Lung (tissue), 12 donors: Measurements from ENCODE around the gene SDK1. TPM values are rescaled to one million over a fixed set of nuclear protein-coding genes. Genes with fewer than 3 reads are reported as not detected.

Experiments
- ATAC-seq: fragments of 200-7000 bp; cut with Tn5 transposase; one replicate; pipeline ENCODE4 v1.9.1; 2020; ENCODE audit warnings: moderate number of reproducible peaks; ENCODE audit not compliant: insufficient read depth, low FRiP score
- DNase-seq, 3 donors: peaks; one replicate each; pipeline ENCODE4 v3.0.0-alpha.2; 2013 to 2017
- H3K27ac ChIP-seq, 2 donors: one replicate each; pipeline ENCODE4 v1.5.1; 2013; ENCODE audit warnings: mild to moderate bottlenecking in 2 of 2, moderate library complexity in 2 of 2, control low read depth in 1 of 2, inconsistent platforms in 1 of 2, low read depth in 1 of 2, low read length in 1 of 2
- H3K27me3 ChIP-seq, 3 donors: one replicate each; pipeline ENCODE4 v1.5.1; 2013; ENCODE audit warnings: low read length in 2 of 3; ENCODE audit not compliant: control insufficient read depth in 3 of 3, insufficient read depth in 3 of 3
- H3K36me3 ChIP-seq, 4 donors: one replicate each; pipeline ENCODE4 v1.5.1; 2013; ENCODE audit warnings: low read length in 4 of 4, mild to moderate bottlenecking in 1 of 4, moderate library complexity in 1 of 4; ENCODE audit not compliant: control insufficient read depth in 4 of 4, insufficient read depth in 4 of 4
- H3K4me1 ChIP-seq, 5 donors: one replicate each; pipeline ENCODE4 v1.5.1; 2013; ENCODE audit warnings: low read length in 5 of 5, mild to moderate bottlenecking in 2 of 5, moderate library complexity in 1 of 5; ENCODE audit not compliant: control insufficient read depth in 5 of 5, insufficient read depth in 5 of 5
- H3K4me3 ChIP-seq: one replicate; pipeline ENCODE4 v1.5.1; 2013; ENCODE audit warnings: mild to moderate bottlenecking, control low read depth, moderate library complexity
- H3K9ac ChIP-seq, 2 donors: one replicate each; pipeline ENCODE4 v1.5.1; 2013; ENCODE audit warnings: low read length in 2 of 2, control low read depth in 1 of 2; ENCODE audit not compliant: insufficient read depth in 1 of 2
- H3K9me3 ChIP-seq, 4 donors: one replicate each; pipeline ENCODE4 v1.5.1; 2013; ENCODE audit warnings: low read length in 3 of 4, mild to moderate bottlenecking in 1 of 4, moderate library complexity in 1 of 4; ENCODE audit not compliant: control insufficient read depth in 4 of 4, insufficient read depth in 3 of 4
- CTCF ChIP-seq: IDR thresholded peaks from 2 replicates; pipeline ENCODE4 v1.5.1; 2012; ENCODE audit warnings: mild to moderate bottlenecking; ENCODE audit errors: control extremely low read depth, extremely low read depth
- WGBS, 2 donors: extraction: QIAGEN DNeasy Blood & Tissue Kit; methylation state at CpG; one replicate each; pipeline ENCODE4 v1.1.7; 2013; 5-methylcytosine and 5-hydroxymethylcytosine counted together
- polyA plus RNA-seq, 2 donors: library from polyadenylated mRNA; stranded (reverse); fragments of 200-250 nt; gene quantifications; one replicate each; pipeline ENCODE4 v1.2.1, GENCODE V29; 2013
- total RNA-seq, 2 donors: library from RNA; depleted of rRNA in 1 of 2; stranded (reverse); fragments of >200 nt in 1 of 2; gene quantifications; one replicate each; pipeline ENCODE4 v1.2.1, GENCODE V29; 2014 to 2021
- donor health status: control.
- donor health status: control.
- donor health status: Bipolar disorder and iron deficiency.
- donor health status: healthy.
- donor health status: DM: yes; HTN: yes; CAD: no.

SDK1 gene
- total and polyA plus RNA-seq, 4 donors = 3.7 to 30.1 (median 12.7) TPM

GRCh38 chr7:4181446-4181845, 880.4 kb downstream of the SDK1 start:
- 91 to 93% methylated on average over 7 of the region's 7 CpGs for WGBS, 2 donors
- DNase-seq (no peak), ATAC-seq (no peak)
- Histone ChIP-seq H3K4me1 (peaks cover 0 to 11% (median 3%) of the 10 kb centered on the region in 5 donors), H3K9ac (no peak overlapping the region), H3K27ac (no peak overlapping the region), H3K27me3 (no peaks in the 10 kb centered on the region), H3K9me3 (peaks cover 0 to 2% (median 0%) of the 10 kb centered on the region in 4 donors), H3K4me3 (no peak overlapping the region), H3K36me3 (peaks cover 0 to 9% (median 4%) of the 10 kb centered on the region in 4 donors)
- no peak for TF ChIP-seq CTCF

- peaks cover 0 to 2% (median 0%) of the 10 kb centered on the region in 4 donors for H3K9me3 ChIP-seq
- DNase-seq (no peak), ATAC-seq (no peak)
- no peak overlapping the region for H3K4me3 ChIP-seq
- H3K36me3 ChIP-seq = peaks cover 0 to 9% (median 0%) of the 10 kb centered on the region in 4 donors
- H3K4me1 ChIP-seq = peaks cover 0 to 11% (median 3%) of the 10 kb centered on the region in 5 donors
- 87 to 92% methylated on average over 10 of the region's 10 CpGs for WGBS, 2 donors
- H3K27me3 ChIP-seq = no peaks in the 10 kb centered on the region
- H3K27ac ChIP-seq = no peak overlapping the region
- H3K9ac ChIP-seq = no peak overlapping the region
- TF ChIP-seq CTCF = no peak
Observed at GRCh38 chr7:4182605-4183300, 881.7 kb downstream of the SDK1 start.

GRCh38 chr7:4184653-4185052, 883.6 kb downstream of the SDK1 start:
- ATAC-seq = no peak
- 91 to 92% methylated on average over 4 of the region's 4 CpGs for WGBS, 2 donors

More at GRCh38 chr7:4184653-4185052, 883.6 kb downstream of the SDK1 start:
- TF ChIP-seq CTCF = no peak
- Histone ChIP-seq H3K27ac (no peak overlapping the region), H3K9ac (no peak overlapping the region), H3K4me1 (peaks cover 0 to 15% (median 3%) of the 10 kb centered on the region in 5 donors), H3K27me3 (no peaks in the 10 kb centered on the region), H3K36me3 (peaks cover 0 to 4% (median 0%) of the 10 kb centered on the region in 4 donors), H3K9me3 (peaks cover 0 to 2% (median 0%) of the 10 kb centered on the region in 4 donors), H3K4me3 (no peak overlapping the region)
- no peak for DNase-seq
